ENCODE results near the gene GAMT. TPM values are rescaled to one million over a fixed set of nuclear protein-coding genes. Genes with fewer than 3 reads are reported as not detected.

The GAMT gene
- total and polyA plus RNA-seq, 2 experiments from 2014 or later: 21.5 to 36.9 TPM

DNA sequence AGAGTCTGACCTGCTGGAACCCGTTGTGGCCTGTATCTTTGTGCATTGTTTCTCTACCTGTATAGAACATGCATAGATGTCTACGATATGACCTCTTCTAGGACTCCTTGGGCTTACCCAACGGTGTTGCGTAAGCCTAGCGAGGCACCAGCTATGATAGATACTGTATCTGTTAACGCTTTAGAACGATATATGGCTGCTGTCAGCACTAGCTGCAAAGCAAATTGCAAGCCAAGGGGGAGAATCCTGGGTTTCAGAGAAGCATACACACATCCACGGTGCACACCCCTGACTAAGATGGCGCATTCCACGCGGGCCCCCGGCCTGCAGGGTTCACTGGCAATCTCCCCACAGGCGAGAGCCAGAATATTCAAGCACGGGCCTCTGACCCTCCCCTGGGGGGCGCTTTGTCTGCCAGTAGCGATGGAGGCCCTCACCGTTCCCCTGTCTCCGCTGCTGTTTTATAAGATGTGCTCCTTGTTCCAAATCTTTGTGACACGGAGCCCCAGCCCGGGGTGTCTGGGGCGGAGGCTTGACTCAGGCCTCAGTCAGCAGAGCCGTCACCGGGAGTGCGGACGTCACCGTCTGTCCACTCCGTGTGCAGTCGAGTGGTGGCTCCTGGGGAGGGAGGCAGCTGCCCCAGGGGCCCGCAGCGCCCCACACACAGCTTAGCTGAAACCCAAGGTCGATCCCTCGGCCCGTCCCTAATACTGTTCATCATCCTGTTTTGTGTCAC, 23.9 kb upstream of the GAMT start:
- TF ChIP-seq NANOG (IDR thresholded peaks at IDR 0.05; ENCODE audit: borderline replicate concordance) (no peak), POLR2AphosphoS5 (IDR thresholded peaks at IDR 0.05; ENCODE audit: low read depth) (no peak), ZNF331 (CRISPR knock-in tag; IDR thresholded peaks at IDR 0.05; ENCODE audit: low read depth) (no peak), EZH2phosphoT487 (IDR thresholded peaks at IDR 0.05; ENCODE audit: unreplicated experiment) (no peak), STAT1 (IDR thresholded peaks at IDR 0.05; ENCODE audit: unreplicated experiment) (no peak)
- TF ChIP-seq, protein P1, sequence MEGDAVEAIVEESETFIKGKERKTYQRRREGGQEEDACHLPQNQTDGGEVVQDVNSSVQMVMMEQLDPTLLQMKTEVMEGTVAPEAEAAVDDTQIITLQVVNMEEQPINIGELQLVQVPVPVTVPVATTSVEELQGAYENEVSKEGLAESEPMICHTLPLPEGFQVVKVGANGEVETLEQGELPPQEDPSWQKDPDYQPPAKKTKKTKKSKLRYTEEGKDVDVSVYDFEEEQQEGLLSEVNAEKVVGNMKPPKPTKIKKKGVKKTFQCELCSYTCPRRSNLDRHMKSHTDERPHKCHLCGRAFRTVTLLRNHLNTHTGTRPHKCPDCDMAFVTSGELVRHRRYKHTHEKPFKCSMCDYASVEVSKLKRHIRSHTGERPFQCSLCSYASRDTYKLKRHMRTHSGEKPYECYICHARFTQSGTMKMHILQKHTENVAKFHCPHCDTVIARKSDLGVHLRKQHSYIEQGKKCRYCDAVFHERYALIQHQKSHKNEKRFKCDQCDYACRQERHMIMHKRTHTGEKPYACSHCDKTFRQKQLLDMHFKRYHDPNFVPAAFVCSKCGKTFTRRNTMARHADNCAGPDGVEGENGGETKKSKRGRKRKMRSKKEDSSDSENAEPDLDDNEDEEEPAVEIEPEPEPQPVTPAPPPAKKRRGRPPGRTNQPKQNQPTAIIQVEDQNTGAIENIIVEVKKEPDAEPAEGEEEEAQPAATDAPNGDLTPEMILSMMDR (conservative IDR thresholded peaks at IDR 0.05; ENCODE audit: low read depth in 2 of 2): peak in 1 of 2 experiments; percentile 18; a peak in 1 of 4 replicates
- no peak overlapping the region; the same call in 1 of the 2 replicates for H3K27ac Mint-ChIP-seq
- H3K4me1 Mint-ChIP-seq: peaks cover 24% of the 10 kb centered on the region
- no peaks in the 10 kb centered on the region; the same call in 1 of the 2 replicates for H3K4me1 ChIP-seq (ENCODE audit: insufficient read depth)
- no peaks in the 10 kb centered on the region for H3K9me2 ChIP-seq (ENCODE audit: insufficient read depth)
- H2AFZ ChIP-seq: no peak overlapping the region
- no peak overlapping the region for H3K4me3 ChIP-seq
- peaks cover 56% of the 10 kb centered on the region for H3F3A ChIP-seq (replicated peaks; ENCODE audit: low read depth)
- H3K79me2 ChIP-seq (replicated peaks; ENCODE audit: insufficient read depth): peaks cover 72% of the 10 kb centered on the region
- no peaks in the 10 kb centered on the region for H3K9me3 Mint-ChIP-seq
- no peak overlapping the region for H3K27ac ChIP-seq (ENCODE audit: low read depth)
- no peak overlapping the region for H3K4me2 ChIP-seq
- no peak for DNase-seq (ENCODE audit: low spot score)
- no peak for ATAC-seq
- no peaks in the 10 kb centered on the region for H3K27me3 ChIP-seq (ENCODE audit: insufficient read depth)
- no peak overlapping the region; the same call in 2 of the 3 replicates for H3K4me3 Mint-ChIP-seq
- peaks cover 43% of the 10 kb centered on the region for H4K20me1 ChIP-seq (replicated peaks; ENCODE audit: insufficient read depth)
- peaks cover 73% of the 10 kb centered on the region for H3K36me3 Mint-ChIP-seq (ENCODE audit: low read depth)
- H3K36me3 ChIP-seq (ENCODE audit: insufficient read depth): peaks cover 60% of the 10 kb centered on the region
- peaks cover 4% of the 10 kb centered on the region for H3K27me3 Mint-ChIP-seq (ENCODE audit: insufficient read depth, low read depth, poor library complexity)

DNA sequence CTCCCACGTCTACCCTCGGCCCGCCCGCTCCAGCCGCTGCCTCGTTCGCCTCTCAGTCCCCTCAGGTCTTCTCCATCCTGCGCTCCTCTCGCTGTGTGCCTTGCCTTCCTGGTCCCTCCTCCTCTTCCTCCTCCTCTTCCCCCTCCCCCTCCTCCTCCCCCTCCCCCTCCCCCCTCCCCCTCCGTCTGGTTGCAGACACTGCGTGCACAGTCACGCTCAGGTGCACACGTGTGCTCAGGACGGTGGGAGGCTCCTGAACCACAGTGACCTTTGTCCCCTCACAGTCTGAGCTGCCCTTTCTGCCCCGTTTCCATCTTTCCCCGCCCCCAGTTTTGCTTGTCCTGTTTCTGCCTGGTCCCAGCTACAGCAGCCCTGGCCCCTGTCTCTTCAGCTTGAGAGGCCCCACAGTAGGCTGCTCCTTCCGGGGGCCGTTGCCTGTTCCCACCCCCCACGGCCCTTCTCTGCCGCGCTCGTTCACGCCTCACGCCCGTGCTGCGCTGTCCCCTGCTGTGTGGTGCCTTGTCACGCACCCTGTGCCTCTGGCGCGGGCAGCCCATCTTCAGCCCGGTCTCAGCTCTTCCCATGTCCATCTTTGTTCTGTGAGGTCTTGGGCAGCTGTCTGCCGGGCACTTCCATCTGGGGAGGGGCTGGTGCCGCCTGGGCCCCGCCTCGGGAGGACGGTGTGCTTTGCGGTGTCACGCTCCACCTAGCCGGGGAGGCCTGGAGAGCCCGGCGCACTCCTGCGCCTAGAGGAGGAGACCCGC, 23.0 kb upstream of the GAMT start:
- no peak overlapping the region for H3K4me3 ChIP-seq
- no peaks in the 10 kb centered on the region for H3K9me2 ChIP-seq (ENCODE audit: insufficient read depth)
- H3K36me3 ChIP-seq (ENCODE audit: insufficient read depth): peaks cover 58% of the 10 kb centered on the region
- H4K20me1 ChIP-seq (replicated peaks; ENCODE audit: insufficient read depth): peaks cover 44% of the 10 kb centered on the region
- no peak overlapping the region for H3K4me2 ChIP-seq
- no peak overlapping the region for H3K27ac ChIP-seq (ENCODE audit: low read depth)
- H3K4me1 ChIP-seq (ENCODE audit: insufficient read depth): no peaks in the 10 kb centered on the region; the same call in 1 of the 2 replicates
- peaks cover 74% of the 10 kb centered on the region for H3K79me2 ChIP-seq (replicated peaks; ENCODE audit: insufficient read depth)
- peaks cover 24% of the 10 kb centered on the region for H3K4me1 Mint-ChIP-seq
- peaks cover 74% of the 10 kb centered on the region for H3K36me3 Mint-ChIP-seq (ENCODE audit: low read depth)
- no peaks in the 10 kb centered on the region for H3K9me3 Mint-ChIP-seq
- peaks cover 52% of the 10 kb centered on the region for H3F3A ChIP-seq (replicated peaks; ENCODE audit: low read depth)
- TF ChIP-seq POLR2AphosphoS5 (IDR thresholded peaks at IDR 0.05; ENCODE audit: low read depth) (no peak), NANOG (IDR thresholded peaks at IDR 0.05; ENCODE audit: borderline replicate concordance) (no peak)
- H3K27me3 ChIP-seq (ENCODE audit: insufficient read depth): no peaks in the 10 kb centered on the region
- no peak overlapping the region for H3K4me3 Mint-ChIP-seq
- peaks cover 4% of the 10 kb centered on the region for H3K27me3 Mint-ChIP-seq (ENCODE audit: insufficient read depth, low read depth, poor library complexity)
- ATAC-seq: no peak
- no peak overlapping the region for H3K27ac Mint-ChIP-seq
- no peak overlapping the region for H2AFZ ChIP-seq
- DNase-seq (ENCODE audit: low spot score): no peak

Data from GM23338 (cell line).